Caco-2 (cell line): ENCODE results near the gene INAFM2. TPM values are rescaled to one million over a fixed set of nuclear protein-coding genes. Genes with fewer than 3 reads are reported as not detected.

Experiments
- BruUV-seq: library from RNA; stranded (reverse); fragments of 400-500 nt; replicated peaks from 2 replicates; lab custom pipeline; 2021; lab: Mats Ljungman, UMichigan
- CTCF ChIA-PET: fragments of 300-600 bp; sonication (Branson Sonifier 250); formaldehyde crosslinking; loops from one replicate; lab custom pipeline; 2022; ENCODE audit warnings: antibody characterized with exemption; lab: Charles Lee
- POLR2A ChIA-PET: fragments of 300-600 bp; sonication (Branson Sonifier 250); formaldehyde crosslinking; loops from one replicate; lab custom pipeline; 2022; ENCODE audit warnings: antibody characterized with exemption; lab: Charles Lee
- DNase-seq, 2 experiments: peaks; one replicate each; pipeline versions ENCODE4 v3.0.0 to v3.0.0-alpha.2; 2020 to 2022
- H3K27me3 ChIP-seq: replicated peaks from 2 replicates; pipeline ENCODE4 v1.6.0; 2011; ENCODE audit warnings: low read length; ENCODE audit not compliant: control insufficient read depth, insufficient read depth
- H3K36me3 ChIP-seq: 2 replicates; pipeline ENCODE4 v1.5.1; 2011; ENCODE audit warnings: low read length; ENCODE audit not compliant: control insufficient read depth, insufficient read depth
- H3K4me1 ChIP-seq: fragments of 250-450 bp; sonication (Bioruptor Pico); 2 replicates; pipeline ENCODE4 v1.5.1; 2020; ENCODE audit warnings: mild to moderate bottlenecking
- H3K4me3 ChIP-seq: 2 replicates; pipeline ENCODE4 v1.5.1; 2011; ENCODE audit warnings: low read depth, mild to moderate bottlenecking, control low read depth, low read length
- H3K9me3 ChIP-seq: fragments of 250-450 bp; sonication (Bioruptor Pico); 2 replicates; pipeline ENCODE4 v1.5.1; 2020; ENCODE audit warnings: mild to moderate bottlenecking, moderate library complexity
- H3K27ac Mint-ChIP-seq: one replicate; pipeline ENCODE4 v1.8.0; 2022; ENCODE audit warnings: mixed read lengths; ENCODE audit not compliant: unreplicated experiment
- H3K27me3 Mint-ChIP-seq: one replicate; pipeline ENCODE4 v1.8.0; 2022; ENCODE audit warnings: mixed read lengths; ENCODE audit not compliant: insufficient read depth, unreplicated experiment
- H3K36me3 Mint-ChIP-seq: one replicate; pipeline ENCODE4 v1.8.0; 2022; ENCODE audit warnings: mild to moderate bottlenecking, mixed read lengths; ENCODE audit not compliant: insufficient read depth, unreplicated experiment
- H3K4me1 Mint-ChIP-seq: one replicate; pipeline ENCODE4 v1.8.0; 2022; ENCODE audit warnings: low read depth, mixed read lengths; ENCODE audit not compliant: unreplicated experiment
- H3K4me3 Mint-ChIP-seq: one replicate; pipeline ENCODE4 v1.8.0; 2022; ENCODE audit warnings: mild to moderate bottlenecking, moderate library complexity, mixed read lengths; ENCODE audit not compliant: unreplicated experiment
- H3K9me3 Mint-ChIP-seq: one replicate; pipeline ENCODE4 v1.8.0; 2022; ENCODE audit warnings: mixed read lengths; ENCODE audit not compliant: unreplicated experiment
- CTCF ChIP-seq, 2 experiments: fragments of 200-600 bp in 1 of 2; IDR thresholded peaks; 1 replicate in 1 of 2; 2 replicates in 1 of 2; pipeline versions ENCODE4 v1.5.1 to v1.8.0; 2011 to 2022; ENCODE audit warnings: antibody characterized with exemption in 1 of 2, control low read depth in 1 of 2, inconsistent platforms in 1 of 2, low read depth in 1 of 2, low read length in 1 of 2, mild to moderate bottlenecking in 1 of 2, moderate library complexity in 1 of 2; ENCODE audit not compliant: insufficient read depth in 1 of 2, severe bottlenecking in 1 of 2, unreplicated experiment in 1 of 2
- intact Hi-C: fragments of 100-400 bp; cut with micrococcal nuclease; formaldehyde crosslinking; loops from one replicate; pipeline ENCODE4 v1.10.0; 2022; ENCODE audit not compliant: unreplicated experiment
- total RNA-seq: library from RNA; stranded (reverse); gene quantifications from 2 replicates; pipeline ENCODE4 v1.2.3, GENCODE V29; 2022

Gene INAFM2
- total RNA-seq, 1 experiment from 2014 or later, result 13.4 TPM

GRCh38 chr15:40328751-40329150 lies 5.3 kb downstream of the INAFM2 start:
- Mint-ChIP-seq H3K4me1 (peaks cover 9% of the 10 kb centered on the region), H3K36me3 (peaks cover 6% of the 10 kb centered on the region), H3K4me3 (no peak overlapping the region), H3K27ac (no peak overlapping the region), H3K27me3 (no peaks in the 10 kb centered on the region), H3K9me3 (no peaks in the 10 kb centered on the region)
- Histone ChIP-seq H3K4me1 (peaks cover 10% of the 10 kb centered on the region), H3K4me3 (no peak overlapping the region), H3K36me3 (peaks cover 1% of the 10 kb centered on the region; the same call in 1 of the 2 replicates), H3K9me3 (no peaks in the 10 kb centered on the region), H3K27me3 (no peaks in the 10 kb centered on the region)
- ChIA-PET POLR2A (no interaction called here), CTCF (interaction anchor here (0.6 to 3.2 kb wide), 7 partner anchors 9 to 54 kb away, joined by 3 to 16 read pairs (median 4); no protein-coding TSS in a partner anchor)
- BruUV-seq, result no TSS peak
- TF ChIP-seq CTCF (IDR thresholded peaks at IDR 0.05; ENCODE audit: insufficient read depth in 1 of 2, low read depth in 1 of 2, low read length in 1 of 2, severe bottlenecking in 1 of 2, unreplicated experiment in 1 of 2), result no peak
- DNase-seq, result no peak
- intact Hi-C loops, result no loop called here

GRCh38 chr15:40329804-40330203 lies 6.3 kb downstream of the INAFM2 start:
- Mint-ChIP-seq H3K4me1 (peaks cover 17% of the 10 kb centered on the region), H3K27ac (no peak overlapping the region), H3K9me3 (no peaks in the 10 kb centered on the region), H3K36me3 (peaks cover 6% of the 10 kb centered on the region), H3K27me3 (no peaks in the 10 kb centered on the region), H3K4me3 (no peak overlapping the region)
- no peak for TF ChIP-seq CTCF (IDR thresholded peaks at IDR 0.05; ENCODE audit: insufficient read depth in 1 of 2, low read depth in 1 of 2, low read length in 1 of 2, severe bottlenecking in 1 of 2, unreplicated experiment in 1 of 2)
- Histone ChIP-seq H3K36me3 (peaks cover 1% of the 10 kb centered on the region; the same call in 1 of the 2 replicates), H3K4me1 (peaks cover 14% of the 10 kb centered on the region), H3K9me3 (no peaks in the 10 kb centered on the region), H3K27me3 (no peaks in the 10 kb centered on the region), H3K4me3 (no peak overlapping the region)
- intact Hi-C loops, result no loop called here
- no TSS peak for BruUV-seq
- no peak for DNase-seq
- POLR2A ChIA-PET, result no interaction called here
- CTCF ChIA-PET, result no interaction called here

- Histone ChIP-seq H3K9me3 (no peaks in the 10 kb centered on the region), H3K4me1 (peaks cover 20% of the 10 kb centered on the region), H3K36me3 (peaks cover 1% of the 10 kb centered on the region; the same call in 1 of the 2 replicates), H3K4me3 (no peak overlapping the region), H3K27me3 (no peaks in the 10 kb centered on the region)
- POLR2A ChIA-PET, result no interaction called here
- Mint-ChIP-seq H3K9me3 (no peaks in the 10 kb centered on the region), H3K36me3 (peaks cover 6% of the 10 kb centered on the region), H3K4me1 (peaks cover 23% of the 10 kb centered on the region), H3K27ac (no peak overlapping the region), H3K4me3 (no peak overlapping the region), H3K27me3 (no peaks in the 10 kb centered on the region)
- no peak for DNase-seq
- no peak for TF ChIP-seq CTCF (IDR thresholded peaks at IDR 0.05; ENCODE audit: insufficient read depth in 1 of 2, low read depth in 1 of 2, low read length in 1 of 2, severe bottlenecking in 1 of 2, unreplicated experiment in 1 of 2)
- intact Hi-C loops, result no loop called here
- no TSS peak for BruUV-seq
- CTCF ChIA-PET, result no interaction called here
Observed at GRCh38 chr15:40330368-40330836, 6.9 kb downstream of the INAFM2 start.
